IMR-90 (cell line): ENCODE measurements around the gene TBX15. TPM values are rescaled to one million over a fixed set of nuclear protein-coding genes. Genes with fewer than 3 reads are reported as not detected.

Experiments
- ATAC-seq: fragments of 200-7000 bp; cut with Tn5 transposase; 2 replicates; pipeline ENCODE4 v1.9.1; 2020; ENCODE audit warnings: low read depth, mild to moderate bottlenecking, moderate library complexity
- BruUV-seq: library from RNA; stranded (reverse); fragments of 400-500 nt; replicated peaks from 2 replicates; lab custom pipeline; 2021; lab: Mats Ljungman, UMichigan
- CTCF ChIA-PET: fragments of 300-600 bp; formaldehyde crosslinking; extraction: SDS; loops from one replicate; lab custom pipeline; 2021; ENCODE audit warnings: antibody characterized with exemption; lab: Yijun Ruan, JAX
- POLR2A ChIA-PET: fragments of 300-600 bp; sonication (Branson Sonifier 250); formaldehyde crosslinking; loops from one replicate; lab custom pipeline; 2022; ENCODE audit warnings: antibody characterized with exemption; ENCODE audit not compliant: unreplicated experiment; lab: Charles Lee
- DNase-seq: peaks from one replicate; pipeline ENCODE4 v3.0.0; 2013
- H2AFZ ChIP-seq: replicated peaks from 2 replicates; pipeline ENCODE3; 2013; ENCODE audit warnings: low read length, mild to moderate bottlenecking; ENCODE audit not compliant: poor library complexity
- H2AK5ac ChIP-seq: 2 replicates; pipeline ENCODE4 v1.6.1; 2013; ENCODE audit warnings: low read depth, low read length, inconsistent platforms
- H2AK9ac ChIP-seq: replicated peaks from 2 replicates; pipeline ENCODE3; 2013; ENCODE audit warnings: mild to moderate bottlenecking, low read depth, low read length, moderate library complexity; ENCODE audit not compliant: poor library complexity
- H2BK120ac ChIP-seq: 2 replicates; pipeline ENCODE4 v1.6.1; 2013; ENCODE audit warnings: low read depth, low read length, inconsistent platforms
- H2BK15ac ChIP-seq: 3 replicates; pipeline ENCODE4 v1.6.1; 2013; ENCODE audit warnings: low read depth, low read length, inconsistent platforms
- H2BK20ac ChIP-seq: 2 replicates; pipeline ENCODE4 v1.6.1; 2013; ENCODE audit warnings: low read depth, mild to moderate bottlenecking, inconsistent platforms, low read length, moderate library complexity
- H2BK5ac ChIP-seq: 2 replicates; pipeline ENCODE4 v1.6.1; 2013; ENCODE audit warnings: mild to moderate bottlenecking, low read depth, low read length, inconsistent platforms; ENCODE audit not compliant: poor library complexity, severe bottlenecking
- H3K14ac ChIP-seq: replicated peaks from 2 replicates; pipeline ENCODE4 v1.6.1; 2013; ENCODE audit warnings: low read depth, low read length, inconsistent platforms
- H3K18ac ChIP-seq: 2 replicates; pipeline ENCODE4 v1.6.1; 2013; ENCODE audit warnings: low read depth, low read length, control low read depth
- H3K23ac ChIP-seq: 2 replicates; pipeline ENCODE4 v1.6.1; 2013; ENCODE audit warnings: low read depth, low read length, inconsistent platforms
- H3K27ac ChIP-seq: 2 replicates; pipeline ENCODE4 v1.5.1; 2013; ENCODE audit warnings: mild to moderate bottlenecking, control low read depth, low read length; ENCODE audit not compliant: insufficient read depth
- H3K27me3 ChIP-seq: 2 replicates; pipeline ENCODE4 v1.6.1; 2013; ENCODE audit warnings: low read length; ENCODE audit not compliant: control insufficient read depth, insufficient read depth
- H3K36me3 ChIP-seq: 2 replicates; pipeline ENCODE4 v1.6.1; 2013; ENCODE audit warnings: low read length, mixed read lengths; ENCODE audit not compliant: control insufficient read depth, insufficient read depth
- H3K4ac ChIP-seq: 2 replicates; pipeline ENCODE4 v1.6.1; 2013; ENCODE audit warnings: low read depth, low read length, inconsistent platforms
- H3K4me1 ChIP-seq: 2 replicates; pipeline ENCODE4 v1.6.1; 2013; ENCODE audit warnings: low read length, mixed read lengths; ENCODE audit not compliant: control insufficient read depth, insufficient read depth
- H3K4me2 ChIP-seq: 2 replicates; pipeline ENCODE4 v1.6.1; 2013; ENCODE audit warnings: low read depth, mild to moderate bottlenecking, control low read depth, low read length, moderate library complexity
- H3K4me3 ChIP-seq: 2 replicates; pipeline ENCODE4 v1.5.1; 2013; ENCODE audit warnings: low read depth, mild to moderate bottlenecking, control low read depth, low read length, moderate library complexity; ENCODE audit not compliant: insufficient read depth
- H3K56ac ChIP-seq: 2 replicates; pipeline ENCODE4 v1.6.1; 2013; ENCODE audit warnings: low read length, inconsistent platforms; ENCODE audit not compliant: insufficient read depth; ENCODE audit errors: extremely low read depth
- H3K79me1 ChIP-seq, 2 experiments: 2 replicates each; pipeline ENCODE4 v1.6.1; 2013; ENCODE audit warnings: low read length in 2 of 2, inconsistent platforms in 1 of 2, low read depth in 1 of 2
- H3K9ac ChIP-seq: 2 replicates; pipeline ENCODE4 v1.6.1; 2013; ENCODE audit warnings: low read depth, low read length, control low read depth
- H3K9me1 ChIP-seq: 2 replicates; pipeline ENCODE4 v1.6.1; 2013; ENCODE audit warnings: low read length, inconsistent platforms; ENCODE audit not compliant: insufficient read depth
- H3K9me3 ChIP-seq: 2 replicates; pipeline ENCODE4 v1.6.1; 2013; ENCODE audit warnings: low read length; ENCODE audit not compliant: control insufficient read depth, insufficient read depth
- H4K20me1 ChIP-seq: 2 replicates; pipeline ENCODE4 v1.6.1; 2013; ENCODE audit warnings: low read length, inconsistent platforms; ENCODE audit not compliant: insufficient read depth
- H4K5ac ChIP-seq: 2 replicates; pipeline ENCODE4 v1.6.1; 2013; ENCODE audit warnings: mild to moderate bottlenecking, low read depth, low read length, control low read depth
- H4K8ac ChIP-seq, 2 experiments: 2 replicates each; pipeline ENCODE4 v1.6.1; 2013; ENCODE audit warnings: low read depth in 2 of 2, low read length in 2 of 2, control low read depth in 1 of 2, inconsistent platforms in 1 of 2
- H4K91ac ChIP-seq: 2 replicates; pipeline ENCODE4 v1.6.1; 2013; ENCODE audit warnings: low read depth, low read length, inconsistent platforms; ENCODE audit not compliant: insufficient read depth
- BHLHE40 ChIP-seq: fragments of 150-350 bp; IDR thresholded peaks from 2 replicates; pipeline ENCODE4 v1.6.1; 2016; ENCODE audit warnings: mild to moderate bottlenecking, low read depth, low read length
- CEBPB ChIP-seq: IDR thresholded peaks from 2 replicates; pipeline ENCODE4 v1.6.1; 2012; ENCODE audit warnings: low read depth, low read length, improper control_type of control experiment
- CHD1 ChIP-seq: IDR thresholded peaks from 2 replicates; pipeline ENCODE4 v1.6.1; 2012; ENCODE audit warnings: low read depth, low read length, improper control_type of control experiment
- ELK1 ChIP-seq: fragments of 150-350 bp; IDR thresholded peaks from 2 replicates; pipeline ENCODE4 v1.6.1; 2016; ENCODE audit warnings: low read depth, mild to moderate bottlenecking, low read length, moderate library complexity, borderline replicate concordance
- FOS ChIP-seq: fragments of 150-350 bp; IDR thresholded peaks from 2 replicates; pipeline ENCODE4 v1.6.1; 2016; ENCODE audit warnings: low read depth, low read length
- MAFK ChIP-seq: IDR thresholded peaks from 2 replicates; pipeline ENCODE4 v1.6.1; 2012; ENCODE audit warnings: low read depth, low read length, improper control_type of control experiment
- MAZ ChIP-seq: IDR thresholded peaks from 2 replicates; pipeline ENCODE4 v1.6.1; 2012; ENCODE audit warnings: low read depth, mild to moderate bottlenecking, low read length, improper control_type of control experiment, moderate library complexity, borderline replicate concordance
- MXI1 ChIP-seq: IDR thresholded peaks from 2 replicates; pipeline ENCODE4 v1.6.1; 2012; ENCODE audit warnings: low read depth, mild to moderate bottlenecking, low read length, moderate library complexity, borderline replicate concordance
- NFE2L2 ChIP-seq: fragments of 150-350 bp; IDR thresholded peaks from 2 replicates; pipeline ENCODE4 v1.6.1; 2016; ENCODE audit warnings: low read depth, mild to moderate bottlenecking, low read length
- POLR2A ChIP-seq: IDR thresholded peaks from 2 replicates; pipeline ENCODE4 v1.6.1; 2012; ENCODE audit warnings: mild to moderate bottlenecking, low read depth, low read length
- RAD21 ChIP-seq: IDR thresholded peaks from 2 replicates; pipeline ENCODE4 v1.6.1; 2012; ENCODE audit warnings: low read length, improper control_type of control experiment
- RCOR1 ChIP-seq: IDR thresholded peaks from 2 replicates; pipeline ENCODE4 v1.6.1; 2012; ENCODE audit warnings: mild to moderate bottlenecking, low read length, improper control_type of control experiment; ENCODE audit not compliant: insufficient replicate concordance
- RFX5 ChIP-seq: IDR thresholded peaks from 2 replicates; pipeline ENCODE4 v1.8.0; 2012; ENCODE audit warnings: low read depth, mild to moderate bottlenecking, low read length, moderate library complexity
- SMC3 ChIP-seq: fragments of 150-350 bp; IDR thresholded peaks from 2 replicates; pipeline ENCODE4 v1.6.1; 2016; ENCODE audit warnings: low read depth, mild to moderate bottlenecking, antibody characterized with exemption, low read length, moderate library complexity
- WGBS, 2 experiments: methylation state at CpG; one replicate each; pipeline versions ENCODE4 v1.1.5 to v1.1.7; 2013; ENCODE audit warnings: missing lambda C conversion rate in 2 of 2; ENCODE audit not compliant: insufficient read length in 1 of 2; ENCODE audit errors: extremely low coverage in 2 of 2; 5-methylcytosine and 5-hydroxymethylcytosine counted together
- dilution Hi-C: fragments of 300-500 bp; cut with HindIII; formaldehyde crosslinking; loops from one replicate; pipeline ENCODE4 v1.14.3; 2018; ENCODE audit warnings: low sequenced_read_pairs; ENCODE audit not compliant: unreplicated experiment
- in situ Hi-C: fragments of 300-500 bp; cut with MboI; formaldehyde crosslinking; loops from 3 replicates; pipeline ENCODE4 v1.14.3; 2019; ENCODE audit warnings: low sequenced_read_pairs, inconsistent platforms, mixed read lengths
- intact Hi-C: fragments of 100-400 bp; cut with micrococcal nuclease; formaldehyde crosslinking; loops from 2 replicates; pipeline ENCODE4 v1.10.0; 2022
- polyA plus RNA-seq, 3 experiments: library from polyadenylated mRNA; depleted of rRNA; stranded (reverse); fragments of >200 nt; gene quantifications; 2 replicates each; pipeline ENCODE4 v1.2.3, GENCODE V29; 2012; ENCODE audit warnings: low replicate concordance in 1 of 3
- total RNA-seq: library from RNA; depleted of rRNA; stranded (reverse); fragments of >200 nt; gene quantifications from 2 replicates; pipeline ENCODE4 v1.2.3, GENCODE V29; 2012
- TF ChIP-seq, protein P1 (sequence below): conservative IDR thresholded peaks from 2 replicates; pipeline ENCODE4 v1.5.1; 2012; ENCODE audit warnings: mild to moderate bottlenecking, low read depth, low read length, improper control_type of control experiment
- TF ChIP-seq, protein P2 (sequence below): fragments of 150-350 bp; IDR thresholded peaks from 2 replicates; pipeline ENCODE4 v1.6.1; 2017; ENCODE audit warnings: mild to moderate bottlenecking, antibody characterized with exemption, low read length, low read depth

Gene TBX15
- total and polyA plus RNA-seq, 2 of the 4 experiments (the other 2 are of a cell fraction), result not detected

DNA sequence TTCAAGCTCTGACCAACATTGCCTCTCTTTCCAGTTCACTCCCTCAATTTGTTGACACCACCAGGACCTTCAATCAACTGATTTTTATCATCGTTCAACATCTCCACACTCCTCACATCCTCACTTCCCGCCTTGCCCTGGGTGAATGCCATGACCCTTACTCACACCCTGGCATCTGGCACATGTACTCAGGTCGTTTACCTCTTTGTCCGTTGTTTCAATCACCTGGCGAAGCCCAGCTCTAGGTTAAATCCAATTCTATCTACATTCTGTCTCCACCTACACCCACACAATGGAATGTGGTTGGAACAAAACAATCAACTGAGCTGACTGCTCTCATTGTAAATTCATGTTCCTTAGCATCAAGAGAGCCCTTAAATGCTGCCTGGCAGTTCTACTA is 24.2 kb upstream of the TBX15 start:
- H3K23ac ChIP-seq, result no peak overlapping the region
- no peak overlapping the region for H3K4ac ChIP-seq
- peaks cover 24% of the 10 kb centered on the region for H3K27me3 ChIP-seq
- H3K27ac ChIP-seq, result no peak overlapping the region
- no peaks in the 10 kb centered on the region for H3K36me3 ChIP-seq
- ChIA-PET POLR2A (no interaction called here), CTCF (no interaction called here)
- dilution Hi-C loops, result no loop called here
- H4K20me1 ChIP-seq, result no peaks in the 10 kb centered on the region
- TF ChIP-seq FOS (no peak), RCOR1 (no peak), MAFK (no peak), CHD1 (no peak), BHLHE40 (no peak), SMC3 (no peak), CEBPB (no peak), ELK1 (no peak), MAZ (no peak), MXI1 (no peak), RAD21 (no peak), POLR2A (no peak), RFX5 (no peak), NFE2L2 (no peak)
- TF ChIP-seq, protein P1, sequence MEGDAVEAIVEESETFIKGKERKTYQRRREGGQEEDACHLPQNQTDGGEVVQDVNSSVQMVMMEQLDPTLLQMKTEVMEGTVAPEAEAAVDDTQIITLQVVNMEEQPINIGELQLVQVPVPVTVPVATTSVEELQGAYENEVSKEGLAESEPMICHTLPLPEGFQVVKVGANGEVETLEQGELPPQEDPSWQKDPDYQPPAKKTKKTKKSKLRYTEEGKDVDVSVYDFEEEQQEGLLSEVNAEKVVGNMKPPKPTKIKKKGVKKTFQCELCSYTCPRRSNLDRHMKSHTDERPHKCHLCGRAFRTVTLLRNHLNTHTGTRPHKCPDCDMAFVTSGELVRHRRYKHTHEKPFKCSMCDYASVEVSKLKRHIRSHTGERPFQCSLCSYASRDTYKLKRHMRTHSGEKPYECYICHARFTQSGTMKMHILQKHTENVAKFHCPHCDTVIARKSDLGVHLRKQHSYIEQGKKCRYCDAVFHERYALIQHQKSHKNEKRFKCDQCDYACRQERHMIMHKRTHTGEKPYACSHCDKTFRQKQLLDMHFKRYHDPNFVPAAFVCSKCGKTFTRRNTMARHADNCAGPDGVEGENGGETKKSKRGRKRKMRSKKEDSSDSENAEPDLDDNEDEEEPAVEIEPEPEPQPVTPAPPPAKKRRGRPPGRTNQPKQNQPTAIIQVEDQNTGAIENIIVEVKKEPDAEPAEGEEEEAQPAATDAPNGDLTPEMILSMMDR, result no peak
- TF ChIP-seq, protein P2, sequence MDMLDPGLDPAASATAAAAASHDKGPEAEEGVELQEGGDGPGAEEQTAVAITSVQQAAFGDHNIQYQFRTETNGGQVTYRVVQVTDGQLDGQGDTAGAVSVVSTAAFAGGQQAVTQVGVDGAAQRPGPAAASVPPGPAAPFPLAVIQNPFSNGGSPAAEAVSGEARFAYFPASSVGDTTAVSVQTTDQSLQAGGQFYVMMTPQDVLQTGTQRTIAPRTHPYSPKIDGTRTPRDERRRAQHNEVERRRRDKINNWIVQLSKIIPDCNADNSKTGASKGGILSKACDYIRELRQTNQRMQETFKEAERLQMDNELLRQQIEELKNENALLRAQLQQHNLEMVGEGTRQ, result no peak
- no peak for DNase-seq
- in situ Hi-C loops, result no loop called here
- H3K18ac ChIP-seq, result no peak overlapping the region
- H3K4me1 ChIP-seq, result no peaks in the 10 kb centered on the region; the same call in 1 of the 2 replicates
- intact Hi-C loops, result no loop called here
- H2AK9ac ChIP-seq, result no peak overlapping the region
- no peak overlapping the region for H3K56ac ChIP-seq
- no peak for ATAC-seq
- H3K9ac ChIP-seq, result no peak overlapping the region
- no peak overlapping the region for H2BK15ac ChIP-seq
- no peak overlapping the region for H3K14ac ChIP-seq
- H3K4me2 ChIP-seq, result no peak overlapping the region
- no peaks in the 10 kb centered on the region for H3K79me1 ChIP-seq
- H4K5ac ChIP-seq, result no peak overlapping the region
- no TSS peak for BruUV-seq
- no peak overlapping the region for H4K91ac ChIP-seq
- H3K9me1 ChIP-seq, result no peaks in the 10 kb centered on the region
- H2AFZ ChIP-seq, result no peak overlapping the region
- 92% methylated on average over 4 of the region's 5 CpGs; no CpG with 5 or more reads in 1 of the 2 experiments for WGBS, 2 experiments
- H2BK120ac ChIP-seq, result no peak overlapping the region
- H2AK5ac ChIP-seq, result no peak overlapping the region
- H3K9me3 ChIP-seq, result peaks cover 4% of the 10 kb centered on the region
- H2BK5ac ChIP-seq, result no peak overlapping the region
- H3K4me3 ChIP-seq, result no peak overlapping the region
- H4K8ac ChIP-seq, result no peak overlapping the region
- H2BK20ac ChIP-seq, result no peak overlapping the region
